Stimulated activated CD8-positive, alpha-beta memory T cell treated with anti-CD3 and anti-CD28 coated beads, Interleukin-7, amount 100 ng/mL, for 4 hours (primary cell): ENCODE data around the gene ATP2C2.
"Not testable (repeated sequence)": the region's sequence is repeated elsewhere in the genome, so short reads cannot be mapped to it uniquely, and the experiment has no call there.

Experiments used
- DNase-seq, 2 donors: peaks; one replicate each; pipeline ENCODE4 v3.0.0-alpha.2; 2020; ENCODE audit warnings: low read depth in 2 of 2

ATP2C2 gene

DNA sequence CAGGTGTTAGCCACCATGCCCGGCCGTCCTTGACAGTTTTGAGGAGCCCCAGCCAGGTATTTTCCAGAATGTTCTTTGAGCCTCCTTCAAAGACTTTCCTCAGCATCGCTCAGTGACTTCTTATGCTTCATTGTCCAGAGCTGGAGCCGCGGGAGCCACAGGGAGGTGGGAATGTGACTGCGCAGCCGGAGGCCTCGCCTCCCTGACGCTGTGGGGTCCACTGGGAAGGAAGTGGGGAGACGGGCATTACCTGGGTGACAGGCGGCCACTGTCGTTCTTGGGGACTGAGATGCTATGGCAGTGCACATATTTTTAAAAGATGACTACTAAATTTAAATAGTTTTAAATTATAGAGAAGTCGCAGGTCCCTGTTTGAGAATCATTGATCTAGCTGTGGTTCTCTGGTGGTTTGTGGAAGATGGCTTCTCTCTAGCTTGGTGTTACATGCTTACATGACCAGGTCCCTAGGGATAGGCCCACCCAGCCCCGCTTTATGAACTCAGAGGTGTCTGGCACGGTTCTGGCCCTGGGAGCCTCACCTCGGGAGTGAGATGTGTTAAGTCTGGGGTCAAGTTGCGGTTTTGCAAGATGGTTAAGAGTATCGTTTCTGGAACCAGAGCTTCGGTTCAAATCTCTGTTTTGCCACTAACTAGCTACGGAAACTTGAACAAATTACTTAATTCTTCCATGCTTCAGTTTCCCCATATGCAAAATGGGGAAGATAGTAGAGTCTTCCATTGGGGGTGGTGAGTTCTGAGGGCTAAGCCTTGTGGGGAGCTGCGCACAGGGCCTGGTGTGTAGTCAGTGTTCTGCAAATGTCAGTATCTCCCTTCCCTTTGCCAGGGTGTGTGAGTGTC, 53.0 kb downstream of the ATP2C2 start:
- DNase-seq = no peak

DNA sequence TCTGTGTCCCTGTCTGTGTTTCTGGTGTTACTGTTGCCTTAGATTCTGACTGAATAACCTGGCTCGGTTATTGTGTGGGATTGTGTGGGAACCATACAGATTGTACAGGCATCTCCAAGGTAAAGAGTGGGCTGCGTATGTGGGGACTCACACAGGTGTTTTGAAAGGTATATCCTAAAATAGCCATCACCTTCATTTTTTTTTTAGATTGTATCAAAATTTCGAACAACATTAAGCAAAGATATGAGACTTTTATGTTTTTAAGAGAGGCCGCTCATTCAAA, 53.5 kb downstream of the ATP2C2 start:
- DNase-seq = no peak

DNA sequence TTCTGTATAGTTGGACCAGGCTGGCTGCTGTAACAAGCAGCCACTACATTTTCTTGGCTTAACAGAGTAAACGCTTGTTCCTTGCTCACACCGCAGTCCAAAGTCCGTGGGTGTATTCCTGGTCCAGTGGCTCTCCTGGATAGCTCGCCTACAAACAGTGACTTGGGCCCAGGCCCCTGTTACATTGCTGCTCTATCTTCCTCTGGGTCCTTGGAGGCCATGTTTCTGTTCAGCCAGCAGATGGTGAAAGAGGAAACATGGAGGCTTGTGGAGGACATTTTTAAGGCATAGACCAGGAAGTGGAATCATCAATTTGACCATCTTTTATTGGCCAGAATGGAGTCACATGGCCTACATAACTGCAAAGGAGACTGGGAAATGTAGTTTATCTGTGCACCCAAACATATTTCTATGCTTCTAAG, 55.1 kb downstream of the ATP2C2 start:
- DNase-seq = no peak

DNA sequence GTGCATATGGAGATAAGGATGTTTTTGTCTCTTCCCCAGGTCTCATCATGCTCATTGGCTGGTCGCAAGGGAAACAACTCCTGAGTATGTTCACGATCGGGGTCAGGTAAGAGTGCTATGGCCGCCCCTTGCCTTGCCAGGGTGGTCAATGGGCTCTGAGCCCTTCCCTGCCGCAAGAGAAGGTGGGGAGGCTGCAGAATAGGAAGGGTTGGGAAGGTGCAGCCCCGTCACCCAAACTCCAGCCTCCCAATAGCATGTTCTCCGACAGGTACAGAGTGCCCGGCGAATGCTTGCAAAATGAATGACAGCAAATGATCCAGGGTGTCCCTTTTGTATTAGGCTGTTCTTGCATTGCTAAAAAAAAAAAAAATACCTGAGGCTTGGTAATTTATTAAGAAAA, 57.4 kb downstream of the ATP2C2 start:
- no peak for DNase-seq

DNA sequence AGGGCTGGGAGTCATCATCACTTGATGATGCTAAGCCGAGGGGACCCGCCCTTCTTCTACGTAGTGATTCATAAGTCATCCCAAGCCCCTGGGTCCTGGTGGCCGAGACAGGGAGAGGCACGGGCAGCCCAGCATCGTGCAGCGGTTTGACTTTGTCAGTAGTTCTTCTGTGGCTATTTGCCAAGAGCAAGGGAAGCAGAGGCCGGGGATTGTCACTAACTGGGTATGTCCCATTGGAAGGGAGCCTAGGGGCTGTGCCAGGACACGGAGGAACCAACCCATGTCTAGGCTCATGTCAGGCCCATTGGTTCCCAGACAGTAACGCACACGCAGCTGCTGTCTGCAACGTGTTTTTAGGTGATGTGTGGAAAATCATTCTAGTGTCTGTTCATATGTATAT, 58.5 kb downstream of the ATP2C2 start:
- no peak for DNase-seq

DNA sequence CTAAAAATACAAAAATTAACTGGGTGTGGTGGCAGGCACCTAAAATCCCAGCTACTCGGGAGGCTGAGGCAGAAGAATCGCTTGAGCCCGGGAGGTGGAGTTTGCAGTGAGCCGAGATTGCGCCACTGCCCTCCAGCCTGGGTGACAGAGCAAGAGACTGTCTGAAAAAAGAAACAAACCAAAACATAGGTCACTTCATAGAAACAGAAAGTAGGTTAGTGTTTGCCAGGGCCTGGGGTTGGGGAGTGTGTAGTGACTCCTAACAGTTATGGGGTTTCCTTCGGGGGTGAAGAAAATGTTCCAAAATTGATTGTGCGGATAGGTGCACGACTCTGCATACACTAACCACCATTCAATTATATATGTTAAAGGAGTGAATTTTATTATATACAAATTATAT, 59.2 kb downstream of the ATP2C2 start:
- no peak for DNase-seq

DNA sequence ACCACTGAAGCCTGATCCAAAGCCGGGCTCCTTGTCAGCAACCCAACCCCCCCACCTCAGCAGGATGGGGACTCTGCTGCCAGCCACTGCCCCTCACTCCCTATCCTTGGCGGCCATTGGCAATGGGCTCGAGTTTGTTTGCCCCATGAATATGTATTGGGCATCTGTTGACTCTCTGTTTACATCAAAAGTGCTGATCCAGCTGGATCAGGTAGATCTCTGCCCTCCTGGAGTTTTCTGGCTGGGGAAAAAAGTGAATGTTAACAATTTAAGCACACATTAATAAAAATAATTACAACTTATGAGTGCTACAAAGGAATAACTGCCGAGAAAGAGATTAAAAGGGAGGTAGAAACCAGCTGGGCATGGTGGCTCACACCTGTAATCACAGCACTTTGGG, 62.5 kb downstream of the ATP2C2 start:
- no peak for DNase-seq

DNA sequence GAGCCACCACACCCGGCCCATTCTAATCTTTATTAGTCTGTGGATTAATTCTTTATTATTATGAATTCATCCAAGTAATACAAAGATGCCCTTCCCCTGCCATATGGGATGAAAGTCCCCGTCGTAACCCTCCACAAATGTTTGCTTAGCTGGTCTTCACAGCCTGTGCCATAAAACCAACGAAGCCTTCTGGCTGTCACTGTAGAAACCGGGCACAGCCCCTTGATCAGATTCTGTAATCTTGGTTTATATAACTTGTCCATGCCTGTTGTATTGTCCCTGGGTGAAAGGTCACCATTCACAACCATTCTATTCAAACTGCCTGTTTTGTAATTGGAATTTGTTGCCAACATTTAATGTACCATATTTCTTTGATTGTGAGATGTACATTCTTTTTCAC, 66.5 kb downstream of the ATP2C2 start:
- DNase-seq = no peak

DNA sequence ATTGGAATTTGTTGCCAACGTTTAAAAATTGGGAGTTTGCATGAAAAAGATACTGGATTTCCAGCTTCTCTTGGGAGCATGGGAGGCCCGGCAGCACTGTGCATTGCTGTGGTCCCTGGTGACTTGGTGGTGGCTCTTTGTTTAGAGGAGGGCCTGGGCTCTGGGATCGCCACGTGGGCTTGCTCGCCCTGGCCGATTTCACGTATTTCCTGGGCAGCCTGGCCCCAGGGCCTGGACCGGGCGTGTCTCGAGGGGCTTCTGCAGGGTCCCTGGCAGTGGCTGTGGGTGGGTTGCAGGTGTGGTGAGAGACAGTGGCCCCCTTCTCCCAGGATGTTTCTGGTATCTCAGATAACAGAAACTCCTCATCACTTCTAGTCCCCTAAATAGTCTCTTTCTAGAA, 67.9 kb downstream of the ATP2C2 start:
- DNase-seq = no peak

DNA sequence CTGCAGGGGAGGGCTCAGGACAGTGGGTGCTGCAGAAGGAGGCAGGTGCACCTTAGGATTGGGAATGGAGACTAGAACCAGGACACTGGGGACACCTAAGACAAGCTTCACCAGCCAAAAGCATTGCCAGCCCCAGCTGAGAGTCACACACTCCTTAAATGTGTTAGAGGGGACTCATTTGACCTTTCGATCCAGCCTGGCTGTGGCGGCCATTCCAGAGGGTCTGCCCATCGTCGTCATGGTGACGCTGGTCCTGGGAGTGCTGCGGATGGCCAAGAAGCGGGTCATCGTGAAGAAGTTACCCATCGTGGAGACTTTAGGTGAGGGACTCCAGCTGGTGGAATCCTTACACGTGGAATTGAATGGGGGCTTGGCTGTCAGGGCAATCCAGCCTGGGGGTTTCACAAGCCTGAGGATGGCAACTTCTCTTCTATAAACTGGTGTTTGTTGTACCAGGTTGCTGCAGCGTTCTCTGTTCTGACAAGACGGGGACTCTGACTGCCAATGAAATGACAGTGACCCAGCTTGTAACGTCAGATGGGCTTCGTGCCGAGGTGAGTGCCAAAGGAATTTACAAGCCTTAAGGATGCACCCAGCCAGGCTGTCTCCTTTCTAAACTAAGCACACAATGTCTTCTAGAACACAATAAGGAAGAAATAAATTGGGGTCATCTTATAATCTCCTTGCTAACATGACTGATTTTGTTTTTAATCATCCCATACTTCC, 70.8 kb downstream of the ATP2C2 start:
- DNase-seq = no peak

DNA sequence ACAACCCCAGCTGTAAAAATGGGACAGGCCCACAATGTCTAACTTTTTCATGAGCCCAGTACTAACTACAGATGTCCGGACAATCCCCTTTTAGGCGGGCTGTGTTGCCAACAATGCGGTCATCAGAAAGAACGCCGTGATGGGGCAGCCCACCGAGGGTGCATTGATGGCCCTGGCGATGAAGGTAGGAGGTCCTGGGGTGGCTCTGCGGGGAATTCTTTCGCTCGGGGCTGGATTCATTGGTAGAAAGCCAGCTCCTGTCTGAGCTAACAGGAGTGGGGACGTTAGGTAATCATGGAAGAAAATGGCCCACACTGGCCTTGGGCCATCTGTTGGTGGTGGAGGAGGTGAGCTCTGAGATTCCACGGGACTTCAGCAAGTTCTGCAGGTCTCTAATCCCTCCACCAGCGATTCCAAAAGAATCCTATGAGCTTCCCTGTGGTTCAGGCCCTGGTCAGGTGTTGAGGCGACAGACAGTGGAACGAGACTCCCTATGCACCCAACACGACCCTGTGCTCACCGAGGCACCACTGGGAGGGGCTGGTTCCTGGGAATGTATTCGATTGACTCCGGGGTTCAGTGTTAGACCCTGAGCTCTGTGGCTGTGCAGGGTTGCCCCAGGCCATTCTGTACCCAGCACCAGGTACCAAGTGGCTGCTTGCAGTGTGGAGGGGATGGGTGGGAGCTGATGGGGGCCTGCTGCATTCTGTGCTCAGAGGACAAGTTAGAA, 74.2 kb downstream of the ATP2C2 start:
- DNase-seq = no peak

DNA sequence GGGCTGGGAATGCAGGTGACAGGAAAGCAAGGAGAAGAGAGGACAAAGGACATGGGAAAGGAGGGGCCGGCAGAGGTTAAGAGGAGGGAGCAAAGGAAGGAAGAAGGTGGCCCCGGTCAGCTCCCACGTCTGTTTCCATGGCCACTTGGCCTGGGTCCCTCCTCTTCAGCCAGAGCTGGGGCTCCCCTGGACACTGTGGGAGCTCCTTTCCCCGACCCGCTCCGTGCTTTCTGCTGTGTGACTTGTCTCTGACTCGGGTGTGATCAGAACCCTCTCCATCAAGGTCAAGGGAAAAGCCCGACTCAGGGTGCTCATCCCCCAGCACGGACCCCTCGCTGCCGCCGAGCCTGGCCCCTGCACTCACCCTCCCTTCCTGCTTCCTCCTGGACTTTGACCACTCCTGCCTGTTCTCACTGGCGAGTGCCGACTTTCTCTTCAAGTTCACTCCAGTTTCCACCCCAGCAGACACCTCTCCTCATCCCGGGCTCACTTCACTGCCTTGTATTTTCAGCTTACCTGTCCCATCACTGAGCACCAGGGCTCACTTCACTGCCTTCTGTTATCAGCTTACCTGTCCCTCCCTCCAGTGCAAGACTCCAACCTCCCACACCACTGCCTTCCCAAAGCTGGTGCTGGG, 74.9 kb downstream of the ATP2C2 start:
- no peak for DNase-seq

DNA sequence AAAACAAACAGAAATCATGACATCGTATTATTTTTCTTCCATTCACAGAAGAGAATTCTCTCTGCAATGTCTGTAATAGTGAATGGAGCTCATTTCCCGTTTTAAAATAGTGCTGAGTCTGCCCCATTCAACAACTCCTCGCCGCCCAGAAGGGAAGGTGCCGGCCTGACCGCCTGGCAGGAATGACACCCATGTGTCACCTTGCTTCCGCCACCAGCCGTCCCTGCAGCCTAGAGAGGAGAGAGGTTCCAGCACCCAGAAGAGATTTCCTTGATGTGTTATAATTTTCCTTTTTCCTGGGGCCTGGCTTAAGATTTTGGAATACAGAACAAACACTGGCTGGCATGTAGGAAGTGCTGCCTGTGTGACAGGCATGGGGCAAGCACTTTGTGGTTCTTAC, 76.1 kb downstream of the ATP2C2 start:
- no peak for DNase-seq

DNA sequence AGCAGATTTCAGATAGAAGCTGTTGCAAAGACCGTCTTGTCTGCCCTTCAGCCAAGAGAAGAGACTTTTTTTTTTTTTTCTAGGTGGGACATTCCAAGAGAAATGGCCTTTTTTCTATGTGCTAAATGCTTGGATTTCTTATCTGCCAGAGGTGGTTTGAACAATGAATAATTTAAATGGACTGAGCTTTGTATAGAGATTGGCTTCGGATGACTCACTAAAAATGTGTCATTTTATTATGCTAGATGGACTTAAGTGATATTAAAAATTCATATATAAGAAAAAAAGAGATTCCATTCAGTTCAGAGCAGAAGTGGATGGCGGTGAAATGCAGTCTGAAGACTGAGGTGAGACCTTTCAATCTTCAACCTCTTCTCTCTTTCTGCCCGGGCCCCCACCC, 77.7 kb downstream of the ATP2C2 start:
- DNase-seq = no peak

DNA sequence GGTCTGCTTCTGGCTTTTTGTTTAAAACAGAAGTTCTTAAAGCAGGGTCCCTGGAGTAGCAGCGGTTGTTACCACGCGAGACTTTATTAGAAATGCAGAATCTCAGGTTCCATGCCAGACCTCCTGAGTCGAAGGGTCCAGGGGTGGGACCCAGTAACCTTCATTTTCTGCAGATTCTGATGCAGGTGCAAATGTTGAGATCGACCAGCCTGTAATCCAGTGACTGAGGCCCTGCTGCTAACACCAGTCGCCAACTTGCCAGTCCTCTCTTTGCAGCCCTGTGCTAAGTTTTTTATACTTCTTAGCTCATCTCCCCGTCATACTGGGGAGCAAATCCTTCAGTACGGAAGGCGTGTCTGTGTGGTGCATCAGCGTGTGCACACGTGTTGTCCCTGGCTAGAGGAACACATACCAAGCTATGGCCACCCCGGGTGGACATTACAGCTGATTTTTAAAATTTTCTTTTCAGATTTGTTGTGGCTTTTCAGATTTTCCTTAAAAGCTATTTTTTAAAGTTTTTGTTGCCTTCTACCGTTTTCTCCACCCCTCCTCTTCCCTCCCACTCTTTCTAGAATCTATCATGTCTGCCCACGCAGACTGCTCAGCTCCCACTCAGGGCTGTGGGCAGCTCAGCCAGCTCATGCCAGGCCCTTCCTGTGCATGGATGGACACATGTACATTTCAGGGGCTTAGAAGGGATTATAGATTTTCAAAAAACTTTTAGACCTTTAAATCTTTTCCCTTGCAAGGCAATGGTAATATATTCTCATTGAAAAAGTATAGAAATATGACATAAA, 78.5 kb downstream of the ATP2C2 start:
- DNase-seq = no peak

DNA sequence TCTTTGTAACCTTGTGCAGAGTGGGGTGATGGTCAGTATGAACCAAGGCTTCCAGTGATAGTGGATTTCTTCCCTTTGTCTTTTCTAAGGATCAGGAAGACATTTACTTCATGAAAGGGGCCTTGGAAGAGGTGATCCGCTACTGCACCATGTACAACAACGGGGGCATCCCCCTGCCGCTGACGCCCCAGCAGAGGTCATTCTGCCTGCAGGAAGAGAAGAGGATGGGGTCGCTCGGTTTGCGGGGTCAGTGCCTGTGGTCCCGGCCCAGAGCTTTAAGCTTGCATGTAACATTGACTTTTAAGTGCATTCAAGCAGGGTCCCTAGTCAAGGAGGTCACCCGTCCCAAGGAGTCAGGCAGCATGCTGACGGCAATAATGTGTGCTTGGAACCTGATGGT, 80.1 kb downstream of the ATP2C2 start:
- no peak for DNase-seq

DNA sequence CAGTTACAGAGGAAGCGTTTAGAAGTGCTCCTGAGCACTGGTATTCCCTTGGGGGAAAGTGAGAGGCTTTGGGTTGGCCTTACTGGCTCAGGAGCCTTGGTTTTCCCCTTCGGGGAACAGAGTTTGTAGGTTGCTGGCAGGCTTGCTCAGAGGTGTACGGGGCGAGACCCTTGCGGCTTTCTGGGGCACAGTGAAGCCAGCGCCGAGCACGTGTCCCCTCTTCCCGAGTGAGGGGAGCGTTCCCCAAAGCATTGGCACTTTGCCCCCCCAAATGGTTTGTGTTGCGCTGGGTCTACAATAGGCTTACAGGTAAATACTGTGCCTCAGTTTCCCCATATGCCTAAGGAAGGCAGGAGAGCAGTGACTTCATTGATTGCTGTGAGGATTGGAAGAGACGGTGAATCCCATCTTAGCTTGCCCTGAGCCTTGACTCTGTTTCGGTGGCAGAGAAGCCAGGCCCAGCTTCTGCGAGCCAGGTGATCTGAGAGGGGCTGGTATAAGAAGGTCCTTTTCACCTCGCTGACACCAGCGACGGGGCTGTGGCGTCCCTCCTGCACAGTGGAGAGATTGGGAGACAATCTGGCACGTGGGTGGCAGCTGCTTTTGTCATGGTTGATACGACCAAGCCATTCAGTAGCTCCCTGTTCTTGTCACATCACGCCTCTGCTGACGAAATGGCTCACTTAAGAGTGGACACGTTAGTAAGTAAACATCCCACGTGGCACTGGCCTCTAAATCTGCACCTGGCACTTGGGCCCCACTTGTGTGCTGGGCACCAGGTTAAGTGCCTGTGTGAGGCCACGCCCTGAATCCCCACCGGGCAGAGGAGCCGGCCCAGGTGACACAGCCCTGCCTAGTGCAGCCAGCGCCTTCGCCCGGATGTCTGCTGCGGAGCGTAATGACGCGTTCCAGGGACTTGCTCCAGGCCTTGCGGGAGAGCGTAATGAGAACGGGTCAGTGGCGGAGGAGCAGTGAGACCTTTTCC, 81.1 kb downstream of the ATP2C2 start:
- no peak for DNase-seq

DNA sequence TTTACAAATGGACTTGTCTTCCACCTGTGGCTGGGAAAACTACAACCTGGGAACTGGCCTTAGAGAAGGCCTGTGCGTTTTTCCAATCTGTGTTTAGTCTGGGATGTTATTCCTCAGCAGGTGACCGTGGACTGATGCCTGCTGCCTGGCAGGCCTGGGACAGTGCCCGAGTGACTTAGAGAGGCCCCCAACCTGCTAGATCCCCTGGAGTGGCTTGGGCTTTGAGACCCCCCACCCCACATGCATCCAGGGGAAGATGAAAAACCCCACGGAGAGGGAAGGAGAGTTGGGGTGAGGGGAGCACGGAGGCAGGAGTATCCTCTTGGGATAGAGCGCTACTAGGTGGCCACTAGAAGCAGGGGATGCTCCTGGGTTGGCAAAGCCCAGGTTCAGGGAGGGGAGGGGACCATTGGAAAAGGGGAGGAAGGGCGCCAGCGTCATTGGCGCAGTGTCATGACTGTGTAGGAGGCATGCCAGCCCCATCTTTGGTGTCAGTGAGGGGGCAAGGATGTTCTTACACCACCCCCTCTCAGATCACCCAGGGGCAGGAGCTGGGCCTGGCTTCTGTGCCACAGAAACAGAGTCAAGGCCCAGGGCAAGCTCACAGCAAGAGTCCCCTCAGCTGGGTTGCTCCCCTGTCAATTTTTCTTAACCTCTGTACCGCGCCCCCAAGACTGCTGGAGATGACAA, 82.0 kb downstream of the ATP2C2 start:
- DNase-seq = no peak

DNA sequence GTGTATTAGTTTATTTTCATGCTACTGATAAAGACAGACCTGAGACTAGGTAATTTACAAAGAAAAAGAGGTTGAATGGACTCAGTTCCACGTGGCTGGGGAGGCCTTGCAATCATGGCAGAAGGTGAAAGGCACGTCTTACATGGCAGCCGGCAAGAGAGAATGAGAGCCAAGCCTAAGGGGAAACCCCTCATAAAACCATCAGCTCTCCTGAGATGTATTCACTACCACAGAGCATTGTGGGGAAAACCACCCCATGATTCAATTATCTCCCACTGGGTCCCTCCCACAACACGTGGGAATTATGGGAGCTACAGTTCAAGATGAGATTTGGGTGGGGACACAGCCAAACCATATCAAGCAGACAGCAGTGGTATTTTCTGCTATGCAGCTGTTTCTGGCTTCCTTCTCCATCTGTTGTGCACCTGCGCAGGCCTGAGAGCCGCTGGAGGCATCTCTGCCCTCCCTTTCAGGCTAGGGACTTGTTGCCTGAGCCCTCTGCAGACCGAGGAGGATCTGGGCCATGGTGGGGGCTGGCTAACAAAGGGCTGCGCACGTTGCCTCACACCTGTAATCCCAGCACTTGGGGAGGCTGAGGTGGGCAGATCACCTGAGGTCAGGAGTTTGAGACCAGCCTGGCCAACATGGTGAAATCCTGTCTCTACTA, 82.8 kb downstream of the ATP2C2 start:
- DNase-seq = not testable (repeated sequence)
